IPS DF 6.9 (cell line): ENCODE results near the gene ZNF442.
A peak's percentile ranks its signal among the peaks of the same experiment; 100 is the strongest.
"Not testable (repeated sequence)": the region's sequence is repeated elsewhere in the genome, so short reads cannot be mapped to it uniquely, and the experiment has no call there.

ENCODE experiments used
- DNase-seq: peaks from one replicate; pipeline ENCODE4 v3.0.0-alpha.2; 2013; ENCODE audit warnings: low read depth, low spot score
- H3K27ac ChIP-seq: one replicate; pipeline ENCODE4 v1.5.1; 2013; ENCODE audit warnings: low read length, control low read depth
- H3K27me3 ChIP-seq: 2 replicates; pipeline ENCODE4 v1.6.1; 2013; ENCODE audit warnings: mild to moderate bottlenecking, low read length; ENCODE audit not compliant: control insufficient read depth, insufficient read depth
- H3K36me3 ChIP-seq: 2 replicates; pipeline ENCODE4 v1.6.1; 2013; ENCODE audit warnings: low read length; ENCODE audit not compliant: control insufficient read depth, insufficient read depth
- H3K4me1 ChIP-seq: 2 replicates; pipeline ENCODE4 v1.6.1; 2013; ENCODE audit warnings: low read length; ENCODE audit not compliant: control insufficient read depth, insufficient read depth
- H3K4me3 ChIP-seq: 2 replicates; pipeline ENCODE4 v1.5.1; 2013; ENCODE audit warnings: mild to moderate bottlenecking, low read length
- H3K9me3 ChIP-seq: 2 replicates; pipeline ENCODE4 v1.6.1; 2013; ENCODE audit warnings: low read length, inconsistent platforms; ENCODE audit not compliant: control insufficient read depth, insufficient read depth
- WGBS: extraction: QIAGEN DNeasy Blood & Tissue Kit; methylation state at CpG from one replicate; pipeline ENCODE4 v1.1.7; 2013; ENCODE audit warnings: mixed read lengths, missing lambda C conversion rate; ENCODE audit not compliant: insufficient read length, insufficient coverage; 5-methylcytosine and 5-hydroxymethylcytosine counted together

ZNF442 gene

GRCh38 chr19:12364391-12365235, 870 bp downstream of the ZNF442 start:
- WGBS = no CpG with 5 or more reads among the region's 28 CpGs
- 0 out of 2 replicates have a peak, but pooled peaks cover 1% of the 10 kb centered on the region for H3K4me1 ChIP-seq
- no peaks in the 10 kb centered on the region; the same call in 1 of the 2 replicates for H3K9me3 ChIP-seq
- no peak overlapping the region for H3K27ac ChIP-seq
- no peaks in the 10 kb centered on the region for H3K36me3 ChIP-seq
- peak overlapping the region; percentile 74; the same call in 1 of the 2 replicates for H3K4me3 ChIP-seq
- H3K27me3 ChIP-seq = peaks cover 1% of the 10 kb centered on the region; the same call in 1 of the 2 replicates
- DNase-seq = no peak

DNA sequence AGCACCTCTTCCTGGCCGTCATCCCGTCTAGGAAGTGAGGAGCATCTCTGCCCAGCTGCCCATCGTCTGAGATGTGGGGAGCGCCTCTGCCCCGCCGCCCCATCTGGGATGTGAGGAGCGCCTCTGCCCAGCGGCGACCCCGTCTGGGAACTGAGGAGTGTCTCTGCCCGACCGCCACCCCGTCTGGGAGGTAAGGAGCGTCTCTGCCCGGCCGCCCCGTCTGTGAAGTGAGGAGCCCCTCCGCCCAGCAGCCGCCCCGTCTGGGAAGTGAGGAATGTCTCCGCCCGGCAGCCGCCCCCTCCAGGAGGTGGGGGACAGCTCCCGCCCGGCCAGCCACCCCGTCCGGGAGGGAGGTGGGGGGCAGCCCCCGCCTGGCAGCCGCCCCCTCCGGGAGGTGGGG, 3.2 kb downstream of the ZNF442 start:
- not testable (repeated sequence) for H3K36me3 ChIP-seq, H3K4me1 ChIP-seq, DNase-seq, H3K27ac ChIP-seq, H3K9me3 ChIP-seq, H3K27me3 ChIP-seq, H3K4me3 ChIP-seq
- no CpG with 5 or more reads among the region's 30 CpGs for WGBS

GRCh38 chr19:12353375-12353774, 12.1 kb downstream of the ZNF442 start:
- Histone ChIP-seq H3K9me3 (peaks cover 2% of the 10 kb centered on the region; the same call in 1 of the 2 replicates), H3K27me3 (no peaks in the 10 kb centered on the region), H3K4me1 (no peaks in the 10 kb centered on the region), H3K27ac (no peak overlapping the region), H3K4me3 (no peak overlapping the region), H3K36me3 (peaks cover 6% of the 10 kb centered on the region; the same call in 1 of the 2 replicates)
- WGBS = no CpG with 5 or more reads among the region's 4 CpGs
- no peak for DNase-seq

DNA sequence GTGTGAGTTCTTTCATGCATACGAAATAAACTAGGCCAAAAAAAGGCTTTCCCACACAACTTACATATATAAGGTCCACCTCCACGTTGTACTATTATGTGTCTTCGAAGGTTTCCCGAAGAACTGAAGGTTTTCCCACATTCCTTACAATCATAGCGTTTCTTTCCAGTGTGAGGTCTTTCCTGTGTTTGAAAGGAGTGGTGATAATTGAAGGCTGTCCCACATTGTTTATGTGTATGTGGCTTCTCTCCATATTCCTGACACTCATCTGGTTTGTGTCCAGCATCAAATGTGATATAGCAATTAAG, 14.6 kb downstream of the ZNF442 start:
- peaks cover 6% of the 10 kb centered on the region; the same call in 1 of the 2 replicates for H3K36me3 ChIP-seq
- H3K9me3 ChIP-seq = peaks cover 2% of the 10 kb centered on the region; the same call in 1 of the 2 replicates
- H3K27me3 ChIP-seq = no peaks in the 10 kb centered on the region
- H3K4me1 ChIP-seq = no peaks in the 10 kb centered on the region
- WGBS = no CpG with 5 or more reads among the region's 5 CpGs
- no peak overlapping the region for H3K4me3 ChIP-seq
- H3K27ac ChIP-seq = no peak overlapping the region
- no peak for DNase-seq

DNA sequence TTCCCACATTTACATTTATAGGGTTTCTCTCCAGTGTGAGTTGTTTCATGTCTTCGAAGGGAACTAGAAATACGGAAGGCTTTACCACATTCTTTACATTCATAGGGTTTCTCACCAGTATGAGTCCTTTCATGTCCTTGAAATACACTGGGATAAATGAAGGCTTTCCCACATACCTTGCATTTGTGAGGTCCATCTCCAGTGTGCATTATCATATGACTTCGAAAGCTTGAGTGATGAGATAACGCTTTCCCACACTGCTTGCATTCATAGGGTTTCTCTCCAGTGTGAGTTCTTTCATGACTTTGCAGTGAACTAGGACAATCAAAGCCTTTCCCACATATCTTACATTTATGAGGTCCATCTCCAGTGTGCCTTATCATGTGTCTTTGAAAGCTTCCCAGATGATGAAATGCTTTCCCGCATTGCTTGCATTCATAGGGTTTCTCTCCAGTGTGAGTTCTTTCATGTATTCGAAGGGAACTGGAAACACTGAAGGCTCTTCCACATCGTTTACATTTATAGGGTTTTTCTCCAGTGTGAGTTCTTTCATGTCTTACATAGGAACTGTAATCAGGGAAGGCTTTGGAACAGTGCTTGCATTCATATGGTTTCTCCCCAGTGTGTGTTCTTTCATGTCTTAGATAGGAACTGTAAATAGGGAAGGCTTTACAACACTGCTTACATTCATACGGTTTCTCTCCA, 15.1 kb downstream of the ZNF442 start:
- WGBS = no CpG with 5 or more reads among the region's 8 CpGs

GRCh38 chr19:12346896-12347295, 18.6 kb downstream of the ZNF442 start:
- H3K9me3 ChIP-seq = peaks cover 2% of the 10 kb centered on the region; the same call in 1 of the 2 replicates
- H3K27me3 ChIP-seq = no peaks in the 10 kb centered on the region
- no CpG with 5 or more reads among the region's 2 CpGs for WGBS
- no peak overlapping the region for H3K27ac ChIP-seq
- no peak for DNase-seq
- H3K4me3 ChIP-seq = no peak overlapping the region
- no peaks in the 10 kb centered on the region for H3K4me1 ChIP-seq
- H3K36me3 ChIP-seq = peaks cover 6% of the 10 kb centered on the region; the same call in 1 of the 2 replicates

More for the DNA sequence above, 15.1 kb downstream of the ZNF442 start:
- H3K27ac ChIP-seq = no peak overlapping the region
- peaks cover 6% of the 10 kb centered on the region; the same call in 1 of the 2 replicates for H3K36me3 ChIP-seq
- DNase-seq = no peak
- peaks cover 2% of the 10 kb centered on the region; the same call in 1 of the 2 replicates for H3K9me3 ChIP-seq
- no peaks in the 10 kb centered on the region for H3K27me3 ChIP-seq
- H3K4me1 ChIP-seq = no peaks in the 10 kb centered on the region
- H3K4me3 ChIP-seq = no peak overlapping the region

DNA sequence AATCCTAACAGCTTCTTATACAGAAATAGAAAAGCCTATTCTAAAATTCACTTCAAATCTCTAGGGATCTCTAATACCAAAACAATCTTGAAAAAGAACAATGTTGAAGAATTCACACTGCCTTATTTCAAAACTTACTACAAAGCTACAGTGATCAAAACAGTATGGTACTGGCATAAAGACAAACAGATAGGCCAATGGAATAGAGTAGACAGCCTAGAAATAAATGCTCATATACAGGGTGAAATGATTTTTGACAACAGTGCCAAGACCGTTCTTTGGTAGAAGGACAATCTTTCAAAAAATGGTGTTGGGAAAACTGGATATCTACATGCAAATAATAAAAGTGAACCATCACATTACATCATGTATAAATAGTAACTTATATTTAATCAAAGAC, 20.3 kb downstream of the ZNF442 start:
- H3K27ac ChIP-seq = no peak overlapping the region
- H3K4me1 ChIP-seq = no peaks in the 10 kb centered on the region
- H3K4me3 ChIP-seq = no peak overlapping the region
- no peaks in the 10 kb centered on the region for H3K27me3 ChIP-seq
- peaks cover under 1% of the 10 kb centered on the region; the same call in 1 of the 2 replicates for H3K36me3 ChIP-seq
- DNase-seq = no peak
- peaks cover 2% of the 10 kb centered on the region; the same call in 1 of the 2 replicates for H3K9me3 ChIP-seq
- WGBS = no CpG with 5 or more reads among the region's 1 CpG

DNA sequence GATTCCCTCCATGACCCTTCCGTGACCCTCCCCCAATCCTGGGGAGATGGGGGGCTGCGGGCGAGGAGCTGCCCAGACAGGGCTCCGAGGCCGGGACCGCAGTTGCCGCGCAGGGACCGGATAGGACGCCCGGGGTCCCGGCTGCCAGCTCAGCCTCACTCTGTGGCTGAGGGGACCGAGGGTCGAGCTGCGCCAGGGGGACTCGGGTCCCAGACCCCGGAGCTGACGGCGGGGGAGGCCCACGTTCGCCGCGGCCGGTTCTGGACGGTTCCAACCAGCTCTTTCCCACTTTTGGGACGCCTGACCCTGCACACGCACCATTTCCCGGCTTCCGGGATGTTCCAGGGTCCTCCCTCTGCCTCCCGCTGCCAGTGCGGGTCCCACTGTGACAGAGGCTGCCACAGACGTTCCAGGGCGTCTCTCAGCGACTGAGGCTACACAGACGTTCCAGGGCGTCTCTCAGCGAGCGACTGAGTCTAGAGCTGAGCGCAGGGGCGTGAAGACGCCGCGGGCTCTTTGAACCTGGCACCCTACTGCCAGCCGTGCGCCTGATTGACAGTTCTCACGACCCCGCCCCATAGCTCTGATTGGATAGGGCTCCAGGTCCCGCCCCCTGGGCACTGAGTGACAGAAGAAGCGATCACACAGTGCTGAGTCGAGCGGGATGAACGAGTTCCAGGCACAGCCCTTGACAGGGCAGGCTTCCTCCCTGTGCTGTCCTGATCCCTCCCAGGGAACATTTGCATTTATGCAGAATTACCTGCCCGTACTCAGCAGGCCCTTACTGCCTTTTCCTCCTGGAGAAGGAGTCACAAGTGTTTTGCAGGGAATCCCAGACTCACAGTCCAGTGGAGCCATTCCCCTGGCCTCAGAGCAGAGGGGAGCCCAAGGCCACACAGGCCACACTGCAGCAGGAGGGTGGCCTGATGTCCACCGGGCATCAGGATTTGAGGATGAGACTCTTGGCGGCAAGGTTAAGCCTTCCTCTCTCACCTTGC, 32.0 kb downstream of the ZNF442 start, which contains the start of gene ZNF563:
Gene ZNF563 (minus strand): TSS at position 472 of the 998 bp plus-strand sequence. CDS start 151 bp downstream, at position 321.
- Histone ChIP-seq H3K9me3 (no peaks in the 10 kb centered on the region), H3K36me3 (no peaks in the 10 kb centered on the region), H3K4me3 (peak within 1 kb of the TSS; percentile 68; the same call in 1 of the 2 replicates), H3K4me1 (peaks cover 1% of the 10 kb centered on the region; the same call in 1 of the 2 replicates), H3K27me3 (no peaks in the 10 kb centered on the region; the same call in 1 of the 2 replicates), H3K27ac (no peak within 1 kb of the TSS)
- DNase-seq = peak; percentile 88
- WGBS = no CpG with 5 or more reads among the region's 55 CpGs

DNA sequence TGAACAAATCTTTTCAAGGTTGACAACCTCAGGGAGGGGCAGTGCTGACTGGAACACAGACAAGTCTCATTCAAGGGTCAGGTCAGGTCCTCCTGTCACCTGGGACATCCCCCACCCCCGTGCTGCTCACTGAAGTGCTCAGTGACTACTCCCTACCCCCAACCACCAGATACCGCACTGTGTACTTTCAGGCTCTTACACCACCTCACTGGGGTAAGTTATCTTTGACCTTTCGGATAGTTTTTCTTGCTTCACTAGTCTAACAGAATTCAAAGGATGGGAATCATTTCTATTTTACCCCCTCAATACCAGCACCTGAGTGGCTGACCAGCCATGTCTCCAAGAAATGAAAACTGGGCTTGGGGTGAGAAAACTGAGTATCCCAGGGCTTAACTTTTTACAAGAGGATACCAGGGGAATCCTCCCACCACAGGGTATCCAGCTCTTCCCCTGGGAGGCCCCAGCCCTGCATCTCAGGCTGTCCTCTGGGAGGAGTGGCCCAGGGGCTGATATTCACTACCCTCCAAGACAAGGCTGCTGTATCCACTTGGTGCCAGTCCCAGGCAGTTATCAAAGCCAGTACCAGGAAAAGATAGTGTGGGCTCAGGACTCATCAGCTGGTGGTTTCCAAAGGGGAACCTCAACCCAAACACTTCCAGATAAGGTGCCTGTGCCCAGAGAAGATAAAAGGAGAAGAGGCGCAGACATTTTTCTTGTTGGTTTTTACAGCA, 34.1 kb downstream of the ZNF442 start:
- H3K4me1 ChIP-seq = peaks cover 1% of the 10 kb centered on the region; the same call in 1 of the 2 replicates
- H3K9me3 ChIP-seq = no peaks in the 10 kb centered on the region
- no peaks in the 10 kb centered on the region for H3K36me3 ChIP-seq
- H3K27me3 ChIP-seq = no peaks in the 10 kb centered on the region; the same call in 1 of the 2 replicates
- H3K4me3 ChIP-seq = no peak overlapping the region
- WGBS = no CpG with 5 or more reads among the region's 4 CpGs
- no peak for DNase-seq
- no peak overlapping the region for H3K27ac ChIP-seq
